Stimulated activated CD4-positive, alpha-beta T cell treated with anti-CD3 and anti-CD28 coated beads, Interleukin-1b, Interleukin-23, amount 100 ng/mL, for 24 hours (primary cell): ENCODE measurements around the gene CPA5.
A peak's percentile ranks its signal among the peaks of the same experiment; 100 is the strongest.
"Not testable (repeated sequence)": the region's sequence is repeated elsewhere in the genome, so short reads cannot be mapped to it uniquely, and the experiment has no call there.

Source experiments
- DNase-seq, 4 experiments: peaks; one replicate each; pipeline ENCODE4 v3.0.0-alpha.2; 2020; ENCODE audit warnings: low read depth in 4 of 4, low spot score in 1 of 4

The CPA5 gene

GRCh38 chr7:130358471-130358870 lies 13.9 kb downstream of the CPA5 start:
- no peak for DNase-seq

GRCh38 chr7:130359276-130359857 lies 14.8 kb downstream of the CPA5 start:
- DNase-seq, result no peak

- DNase-seq, result no peak
Measured at GRCh38 chr7:130360518-130360917, 15.9 kb downstream of the CPA5 start.

- DNase-seq, result no peak
Measured at GRCh38 chr7:130361681-130362080, 17.1 kb downstream of the CPA5 start.

- no peak for DNase-seq
Measured at GRCh38 chr7:130362251-130362816, 17.7 kb downstream of the CPA5 start.

GRCh38 chr7:130363026-130363847 lies 18.6 kb downstream of the CPA5 start:
- DNase-seq, result peak in 2 of 4 experiments; percentile 25 to 52

- no peak for DNase-seq
Measured at GRCh38 chr7:130364451-130364850, 19.8 kb downstream of the CPA5 start.

- no peak for DNase-seq
Measured at GRCh38 chr7:130365088-130365487, 20.5 kb downstream of the CPA5 start.

GRCh38 chr7:130365511-130366441 lies 21.2 kb downstream of the CPA5 start:
- no peak for DNase-seq

GRCh38 chr7:130366564-130366963 lies 21.9 kb downstream of the CPA5 start:
- no peak for DNase-seq

- DNase-seq, result no peak
Measured at GRCh38 chr7:130367088-130367755, 22.6 kb downstream of the CPA5 start.

GRCh38 chr7:130367836-130368746 lies 23.5 kb downstream of the CPA5 start:
- no peak for DNase-seq

- DNase-seq, result no peak
Measured at GRCh38 chr7:130369110-130369711, 24.6 kb downstream of the CPA5 start.

- no peak for DNase-seq
Measured at GRCh38 chr7:130369831-130370550, 25.4 kb downstream of the CPA5 start.

- no peak for DNase-seq
Measured at GRCh38 chr7:130371046-130371445, 26.4 kb downstream of the CPA5 start.

- DNase-seq, result no peak
Measured at GRCh38 chr7:130372402-130373165, 28.0 kb downstream of the CPA5 start.

- DNase-seq, result no peak
Measured at GRCh38 chr7:130374507-130374906, 29.9 kb downstream of the CPA5 start.

GRCh38 chr7:130376461-130376860 lies 31.8 kb downstream of the CPA5 start:
- not testable (repeated sequence) for DNase-seq
